NCI-H1092 (cell line): Measurements from ENCODE around the gene ABCC4.

Experiments used
- DNase-seq: peaks from one replicate; lab custom pipeline; 2025; lab: John Stamatoyannopoulos, UW

The ABCC4 gene

GRCh38 chr13:94994506-94994905 is 306.7 kb downstream of the ABCC4 start:
- DNase-seq: no peak

- DNase-seq: no peak
Measured at GRCh38 chr13:94993616-94994015, 307.6 kb downstream of the ABCC4 start.

- no peak for DNase-seq
Measured at GRCh38 chr13:94992036-94992960, 309.0 kb downstream of the ABCC4 start.

- no peak for DNase-seq
Measured at GRCh38 chr13:94988654-94989053, 312.6 kb downstream of the ABCC4 start.

GRCh38 chr13:94987869-94988268 is 313.4 kb downstream of the ABCC4 start:
- DNase-seq: no peak

GRCh38 chr13:94987081-94987480 is 314.2 kb downstream of the ABCC4 start:
- DNase-seq: no peak

- DNase-seq: no peak
Measured at GRCh38 chr13:94984958-94985357, 316.3 kb downstream of the ABCC4 start.

GRCh38 chr13:94978516-94978915 is 322.7 kb downstream of the ABCC4 start:
- no peak for DNase-seq

GRCh38 chr13:94974015-94974951 is 327.0 kb downstream of the ABCC4 start:
- DNase-seq: no peak

GRCh38 chr13:94972262-94972661 is 329.0 kb downstream of the ABCC4 start:
- no peak for DNase-seq
